Neural progenitor cell (in vitro differentiated cells): ENCODE results near the gene ELOVL6. TPM values are rescaled to one million over a fixed set of nuclear protein-coding genes. Genes with fewer than 3 reads are reported as not detected.

Experiments used
- DNase-seq: peaks from one replicate; pipeline ENCODE4 v3.0.0-alpha.2; 2016; ENCODE audit warnings: low spot score
- H2AFZ ChIP-seq: fragments of 200-600 bp; sonication (generic); replicated peaks from 2 replicates; pipeline ENCODE4 v1.6.1; 2016; ENCODE audit warnings: antibody characterized with exemption
- H3F3A ChIP-seq: fragments of 200-600 bp; sonication (generic); 2 replicates; pipeline ENCODE4 v1.6.1; 2016; ENCODE audit warnings: antibody characterized with exemption, low read depth
- H3K27ac ChIP-seq: fragments of 200-600 bp; sonication (generic); 2 replicates; pipeline ENCODE4 v1.5.1; 2016; ENCODE audit warnings: mild to moderate bottlenecking
- H3K27me3 ChIP-seq: fragments of 200-600 bp; sonication (generic); 2 replicates; pipeline ENCODE4 v1.6.1; 2016; ENCODE audit warnings: mild to moderate bottlenecking, moderate library complexity
- H3K36me3 ChIP-seq: fragments of 200-600 bp; sonication (generic); 2 replicates; pipeline ENCODE4 v1.5.1; 2016
- H3K4me1 ChIP-seq: fragments of 200-600 bp; sonication (generic); 2 replicates; pipeline ENCODE4 v1.6.1; 2016; ENCODE audit warnings: mixed run types
- H3K4me2 ChIP-seq: fragments of 200-600 bp; sonication (generic); 2 replicates; pipeline ENCODE4 v1.6.1; 2016
- H3K4me3 ChIP-seq: fragments of 200-600 bp; sonication (generic); 2 replicates; pipeline ENCODE4 v1.5.1; 2016
- H3K79me2 ChIP-seq: fragments of 200-600 bp; sonication (generic); 2 replicates; pipeline ENCODE4 v1.6.1; 2016; ENCODE audit warnings: low read depth
- H3K9ac ChIP-seq: fragments of 200-600 bp; sonication (generic); 2 replicates; pipeline ENCODE4 v1.6.1; 2016
- H3K9me3 ChIP-seq: fragments of 200-600 bp; sonication (generic); 2 replicates; pipeline ENCODE4 v1.5.1; 2016; ENCODE audit warnings: low read depth
- H4K20me1 ChIP-seq: fragments of 200-600 bp; sonication (generic); 2 replicates; pipeline ENCODE4 v1.6.1; 2016; ENCODE audit warnings: low read depth
- H3K27ac Mint-ChIP-seq: 3 replicates; pipeline ENCODE4 v1.8.0; 2021; ENCODE audit warnings: mixed read lengths
- H3K27me3 Mint-ChIP-seq: 2 replicates; pipeline ENCODE4 v1.8.0; 2022; ENCODE audit warnings: low read depth, mild to moderate bottlenecking, inconsistent platforms, moderate library complexity, mixed read lengths; ENCODE audit not compliant: insufficient read depth
- H3K36me3 Mint-ChIP-seq: 3 replicates; pipeline ENCODE4 v1.8.0; 2021; ENCODE audit warnings: mixed read lengths
- H3K4me1 Mint-ChIP-seq: 3 replicates; pipeline ENCODE4 v1.8.0; 2021; ENCODE audit warnings: mixed read lengths
- H3K4me3 Mint-ChIP-seq: 3 replicates; pipeline ENCODE4 v1.8.0; 2021; ENCODE audit warnings: mild to moderate bottlenecking, moderate library complexity, mixed read lengths
- H3K9me3 Mint-ChIP-seq: 3 replicates; pipeline ENCODE4 v1.8.0; 2020; ENCODE audit warnings: mixed read lengths
- EZH2 ChIP-seq: fragments of 200-600 bp; sonication (generic); IDR thresholded peaks from 2 replicates; pipeline ENCODE4 v1.6.1; 2017; ENCODE audit warnings: antibody characterized with exemption, mild to moderate bottlenecking, moderate library complexity
- EZH2phosphoT487 ChIP-seq: fragments of 200-600 bp; sonication (generic); IDR thresholded peaks from 2 replicates; pipeline ENCODE4 v1.6.1; 2017; ENCODE audit warnings: antibody characterized with exemption
- total RNA-seq: library from RNA; depleted of rRNA; stranded (reverse); fragments of >200 nt; gene quantifications from 2 replicates; pipeline ENCODE4 v1.2.3, GENCODE V29; 2015; ENCODE audit warnings: low replicate concordance
- TF ChIP-seq, protein P1 (sequence below): fragments of 200-600 bp; sonication (generic); IDR thresholded peaks from 2 replicates; pipeline ENCODE4 v1.5.1; 2017; ENCODE audit warnings: antibody characterized with exemption, mild to moderate bottlenecking

The ELOVL6 gene
- total RNA-seq, 1 donor from 2014 or later = 54.4 TPM

DNA sequence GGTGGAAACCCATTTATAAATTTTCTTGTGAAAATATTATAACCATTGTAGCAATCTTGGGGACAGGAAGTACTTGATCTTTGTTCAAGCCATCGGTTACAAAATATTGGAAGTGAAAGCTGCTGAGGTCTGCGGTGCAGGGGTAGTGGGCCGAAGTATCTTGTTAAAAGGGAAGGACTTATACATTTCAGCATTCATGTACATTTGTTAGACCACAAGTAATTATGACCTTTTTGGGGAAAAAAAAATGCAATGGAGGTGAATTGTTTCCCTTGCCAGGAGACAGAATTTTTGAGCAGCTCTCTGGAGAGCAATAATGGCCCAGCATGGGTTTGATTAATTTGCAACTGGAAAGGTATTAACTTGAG lies 164.4 kb downstream of the ELOVL6 start:
- no peaks in the 10 kb centered on the region for H3F3A ChIP-seq
- no peak overlapping the region for H3K4me2 ChIP-seq
- peaks cover 9% of the 10 kb centered on the region for H3K9me3 Mint-ChIP-seq
- H2AFZ ChIP-seq = no peak overlapping the region
- H3K4me3 ChIP-seq = no peak overlapping the region
- H3K27ac Mint-ChIP-seq = no peak overlapping the region
- no peaks in the 10 kb centered on the region for H3K27me3 Mint-ChIP-seq
- H4K20me1 ChIP-seq = no peaks in the 10 kb centered on the region
- TF ChIP-seq EZH2 = no peak
- TF ChIP-seq, protein P1, sequence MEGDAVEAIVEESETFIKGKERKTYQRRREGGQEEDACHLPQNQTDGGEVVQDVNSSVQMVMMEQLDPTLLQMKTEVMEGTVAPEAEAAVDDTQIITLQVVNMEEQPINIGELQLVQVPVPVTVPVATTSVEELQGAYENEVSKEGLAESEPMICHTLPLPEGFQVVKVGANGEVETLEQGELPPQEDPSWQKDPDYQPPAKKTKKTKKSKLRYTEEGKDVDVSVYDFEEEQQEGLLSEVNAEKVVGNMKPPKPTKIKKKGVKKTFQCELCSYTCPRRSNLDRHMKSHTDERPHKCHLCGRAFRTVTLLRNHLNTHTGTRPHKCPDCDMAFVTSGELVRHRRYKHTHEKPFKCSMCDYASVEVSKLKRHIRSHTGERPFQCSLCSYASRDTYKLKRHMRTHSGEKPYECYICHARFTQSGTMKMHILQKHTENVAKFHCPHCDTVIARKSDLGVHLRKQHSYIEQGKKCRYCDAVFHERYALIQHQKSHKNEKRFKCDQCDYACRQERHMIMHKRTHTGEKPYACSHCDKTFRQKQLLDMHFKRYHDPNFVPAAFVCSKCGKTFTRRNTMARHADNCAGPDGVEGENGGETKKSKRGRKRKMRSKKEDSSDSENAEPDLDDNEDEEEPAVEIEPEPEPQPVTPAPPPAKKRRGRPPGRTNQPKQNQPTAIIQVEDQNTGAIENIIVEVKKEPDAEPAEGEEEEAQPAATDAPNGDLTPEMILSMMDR = no peak
- no peak for TF ChIP-seq EZH2phosphoT487
- no peaks in the 10 kb centered on the region for H3K36me3 Mint-ChIP-seq
- H3K27ac ChIP-seq = no peak overlapping the region
- no peaks in the 10 kb centered on the region for H3K79me2 ChIP-seq
- H3K36me3 ChIP-seq = no peaks in the 10 kb centered on the region
- H3K9ac ChIP-seq = no peak overlapping the region
- H3K27me3 ChIP-seq = no peaks in the 10 kb centered on the region
- no peak overlapping the region for H3K4me3 Mint-ChIP-seq
- H3K4me1 ChIP-seq = peaks cover 10% of the 10 kb centered on the region
- H3K9me3 ChIP-seq = no peaks in the 10 kb centered on the region
- no peak for DNase-seq
- H3K4me1 Mint-ChIP-seq = peaks cover 7% of the 10 kb centered on the region

DNA sequence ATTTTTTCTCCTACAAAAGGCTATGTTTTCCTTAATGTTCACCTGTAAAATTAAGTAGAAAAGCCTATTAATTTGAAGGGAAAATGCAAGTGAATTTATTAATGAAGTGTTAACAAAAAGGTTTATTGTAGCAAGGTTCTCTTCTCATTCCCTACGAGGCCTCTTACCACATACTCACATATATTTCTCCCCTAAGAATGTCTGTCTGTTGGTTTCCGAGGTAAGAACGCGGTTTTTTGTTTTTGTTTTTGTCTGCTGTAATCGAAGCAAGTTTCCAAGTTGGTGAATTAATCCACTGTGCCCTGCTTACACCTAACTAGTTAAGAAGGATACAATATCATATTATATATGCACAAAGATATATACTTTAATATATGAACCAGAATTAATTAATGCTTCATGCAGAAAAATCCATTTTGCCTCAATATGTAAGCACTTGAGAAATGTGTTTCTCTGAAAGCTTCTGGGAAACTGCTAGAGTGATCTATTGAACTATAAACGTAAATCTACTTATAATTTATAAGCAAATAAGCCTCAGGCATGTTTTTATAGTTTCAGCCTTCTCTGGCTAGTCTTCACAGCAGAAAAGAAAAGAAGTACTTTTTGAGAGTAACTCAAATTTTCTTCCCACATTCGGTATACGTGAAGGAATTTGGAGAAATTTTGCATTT lies 164.9 kb downstream of the ELOVL6 start:
- H3K4me2 ChIP-seq = no peak overlapping the region
- H3K4me3 ChIP-seq = no peak overlapping the region
- TF ChIP-seq EZH2phosphoT487 = no peak
- TF ChIP-seq, protein P1 = no peak
- TF ChIP-seq EZH2 = no peak
- H3K4me1 Mint-ChIP-seq = peaks cover 7% of the 10 kb centered on the region
- peaks cover 9% of the 10 kb centered on the region for H3K9me3 Mint-ChIP-seq
- DNase-seq = no peak
- no peak overlapping the region for H3K4me3 Mint-ChIP-seq
- no peak overlapping the region for H3K27ac Mint-ChIP-seq
- H2AFZ ChIP-seq = no peak overlapping the region
- H3K36me3 Mint-ChIP-seq = no peaks in the 10 kb centered on the region
- no peaks in the 10 kb centered on the region for H3K79me2 ChIP-seq
- H3F3A ChIP-seq = no peaks in the 10 kb centered on the region
- peaks cover 10% of the 10 kb centered on the region for H3K4me1 ChIP-seq
- no peaks in the 10 kb centered on the region for H3K36me3 ChIP-seq
- no peak overlapping the region for H3K9ac ChIP-seq
- no peaks in the 10 kb centered on the region for H3K27me3 Mint-ChIP-seq
- no peaks in the 10 kb centered on the region for H3K27me3 ChIP-seq
- H3K27ac ChIP-seq = no peak overlapping the region
- H4K20me1 ChIP-seq = no peaks in the 10 kb centered on the region
- no peaks in the 10 kb centered on the region for H3K9me3 ChIP-seq

DNA sequence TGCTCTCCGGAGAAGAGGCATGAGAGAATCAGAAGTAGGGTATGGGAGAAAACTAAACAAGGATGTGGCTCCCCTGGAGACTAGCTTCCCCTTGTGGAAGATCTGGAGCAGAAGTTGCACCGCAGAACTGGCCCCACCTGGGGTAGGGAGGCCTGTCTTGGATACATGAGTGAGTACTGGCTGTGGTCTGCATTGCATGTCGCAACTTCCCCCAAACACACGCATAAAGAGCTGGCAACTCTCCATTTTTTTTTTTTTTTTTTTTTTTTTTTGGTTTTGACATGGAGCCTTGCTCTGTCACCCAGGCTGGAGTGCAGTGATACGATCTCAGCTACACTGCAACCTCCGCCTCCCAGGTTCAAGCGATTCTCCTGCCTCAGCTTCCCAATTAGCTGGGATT lies 165.8 kb downstream of the ELOVL6 start:
- Histone ChIP-seq H3F3A (no peaks in the 10 kb centered on the region), H3K4me1 (peaks cover 10% of the 10 kb centered on the region), H3K36me3 (no peaks in the 10 kb centered on the region), H3K4me3 (no peak overlapping the region), H3K4me2 (no peak overlapping the region), H2AFZ (no peak overlapping the region), H3K9me3 (no peaks in the 10 kb centered on the region), H4K20me1 (no peaks in the 10 kb centered on the region), H3K27ac (no peak overlapping the region), H3K9ac (no peak overlapping the region), H3K79me2 (no peaks in the 10 kb centered on the region), H3K27me3 (no peaks in the 10 kb centered on the region)
- no peaks in the 10 kb centered on the region for H3K36me3 Mint-ChIP-seq
- H3K9me3 Mint-ChIP-seq = peaks cover 9% of the 10 kb centered on the region
- H3K27ac Mint-ChIP-seq = no peak overlapping the region
- DNase-seq = no peak
- H3K27me3 Mint-ChIP-seq = no peaks in the 10 kb centered on the region
- no peak overlapping the region for H3K4me3 Mint-ChIP-seq
- TF ChIP-seq EZH2 = no peak
- peaks cover 7% of the 10 kb centered on the region for H3K4me1 Mint-ChIP-seq

DNA sequence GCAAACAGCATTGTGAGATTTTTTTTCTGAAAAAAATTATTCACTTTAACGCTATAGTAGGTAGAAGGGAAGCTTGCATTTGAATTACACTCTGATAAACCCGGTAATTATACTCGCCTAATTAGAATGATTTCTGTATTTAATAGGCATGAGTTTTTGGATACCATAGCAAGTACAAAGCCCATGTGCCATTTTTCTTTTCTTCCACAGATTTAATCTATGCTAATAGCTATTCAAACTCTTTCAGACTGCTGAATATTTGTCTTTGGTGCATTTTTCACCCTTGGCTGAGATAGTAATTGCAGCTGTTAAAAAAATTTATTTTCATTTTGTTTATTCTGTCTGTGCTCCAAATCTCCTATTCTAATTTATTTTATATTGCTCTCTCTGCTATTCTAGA lies 172.7 kb downstream of the ELOVL6 start:
- TF ChIP-seq, protein P1 = no peak
- TF ChIP-seq EZH2phosphoT487 (no peak), EZH2 (no peak)
- Histone ChIP-seq H3K27me3 (no peaks in the 10 kb centered on the region), H3K4me2 (no peak overlapping the region), H2AFZ (no peak overlapping the region), H3K79me2 (no peaks in the 10 kb centered on the region), H3K9ac (no peak overlapping the region), H4K20me1 (no peaks in the 10 kb centered on the region), H3K4me3 (no peak overlapping the region), H3K9me3 (no peaks in the 10 kb centered on the region), H3F3A (no peaks in the 10 kb centered on the region), H3K27ac (no peak overlapping the region), H3K36me3 (no peaks in the 10 kb centered on the region), H3K4me1 (peaks cover 10% of the 10 kb centered on the region)
- Mint-ChIP-seq H3K27ac (no peak overlapping the region), H3K4me1 (peaks cover 4% of the 10 kb centered on the region), H3K9me3 (peaks cover 4% of the 10 kb centered on the region), H3K4me3 (no peak overlapping the region), H3K36me3 (no peaks in the 10 kb centered on the region), H3K27me3 (peaks cover 2% of the 10 kb centered on the region)
- DNase-seq = no peak
